ENCODE measurements around the gene DOP1A. TPM values are rescaled to one million over a fixed set of nuclear protein-coding genes. Genes with fewer than 3 reads are reported as not detected.

Gene DOP1A
- total and polyA plus RNA-seq, 7 experiments from 2014 or later: 5.9 to 33.9 (median 25.0) TPM

Other genes starting within 250 kb of the DOP1A start
- gene UBE3D, start 1.8 kb upstream of the DOP1A start, total RNA-seq: 1 to 10 TPM; 6.0 to 9.3 (median 7.4) TPM
- 1 to 10 TPM; 5.8 to 7.5 TPM for gene UBE3D, start 1.8 kb upstream of the DOP1A start, polyA plus RNA-seq
- 10 to 100 TPM; 22.0 to 37.3 (median 27.6) TPM for gene PGM3, start 125.6 kb downstream of the DOP1A start, total RNA-seq
- 10 to 100 TPM in 1 of 2 donors, 1 to 10 TPM in 1; 8.2 to 14.2 TPM for gene PGM3, start 125.6 kb downstream of the DOP1A start, polyA plus RNA-seq
- gene RWDD2A, start 125.7 kb downstream of the DOP1A start, total RNA-seq: 1 to 10 TPM; 1.8 to 6.4 (median 2.7) TPM
- 1 to 10 TPM; 3.2 to 4.1 TPM for gene RWDD2A, start 125.7 kb downstream of the DOP1A start, polyA plus RNA-seq

Data from naive thymus-derived CD4-positive, alpha-beta T cell (primary cell).